Stimulated activated CD4-positive, alpha-beta T cell treated with anti-CD3 and anti-CD28 coated beads, Interleukin-4, amount 100 ng/mL, for 4 hours (primary cell): ENCODE measurements around the gene AMELX.
A peak's percentile ranks its signal among the peaks of the same experiment; 100 is the strongest.

Source experiments
- DNase-seq, 2 experiments: peaks; one replicate each; pipeline ENCODE4 v3.0.0-alpha.2; 2020

AMELX gene

DNA sequence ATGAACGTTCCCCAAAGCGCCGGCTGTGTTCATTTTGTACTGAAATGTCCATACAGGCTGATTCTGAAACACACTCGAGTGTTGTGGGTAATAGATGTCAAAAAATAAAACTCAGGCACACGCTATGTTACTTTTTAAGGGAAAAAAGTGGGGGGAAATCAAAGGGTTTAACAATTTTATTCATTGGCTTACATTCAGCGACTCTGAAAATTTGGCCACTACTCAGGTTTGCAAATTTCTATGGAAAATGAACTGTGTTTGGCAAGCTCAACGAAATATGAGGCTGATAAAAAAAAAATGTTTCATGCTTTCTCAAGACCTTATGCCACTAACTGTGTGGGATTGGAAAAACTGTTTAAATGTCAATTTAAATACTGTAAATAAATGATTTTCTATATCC is 18.5 kb downstream of the AMELX start:
- DNase-seq, result no peak

DNA sequence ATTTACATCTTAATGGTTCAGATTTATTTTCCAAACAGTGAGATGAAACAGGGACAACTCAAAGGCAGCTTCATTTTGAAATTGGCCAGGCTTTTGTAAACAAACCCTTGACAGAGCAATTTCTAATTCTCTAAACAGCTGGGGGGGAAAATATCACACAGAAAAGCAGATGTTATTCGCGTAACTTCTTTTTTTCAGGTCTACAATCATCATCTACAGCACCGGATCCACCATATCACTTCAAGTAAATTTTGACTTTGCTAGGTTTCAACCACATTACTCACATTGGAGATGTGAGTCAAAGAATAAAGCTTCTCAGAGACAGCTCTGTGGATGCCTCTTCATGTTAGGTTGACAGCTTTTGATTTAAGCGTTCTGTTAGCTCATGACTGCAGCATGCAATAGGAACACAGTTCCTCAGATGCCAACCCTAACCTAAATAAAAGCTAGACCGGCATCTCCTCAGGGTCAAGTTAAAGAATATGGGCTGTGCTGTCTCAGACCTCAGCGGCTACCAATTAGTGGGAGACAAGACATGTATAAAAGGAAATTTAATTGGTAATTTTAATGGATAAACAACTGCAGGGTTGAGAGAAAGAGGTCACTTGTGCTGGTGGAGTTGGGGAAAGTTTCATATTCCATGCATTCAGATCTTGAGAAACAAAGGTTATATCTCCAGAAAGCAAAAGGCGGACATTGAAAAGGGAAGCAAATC is 26.8 kb downstream of the AMELX start:
- no peak for DNase-seq

DNA sequence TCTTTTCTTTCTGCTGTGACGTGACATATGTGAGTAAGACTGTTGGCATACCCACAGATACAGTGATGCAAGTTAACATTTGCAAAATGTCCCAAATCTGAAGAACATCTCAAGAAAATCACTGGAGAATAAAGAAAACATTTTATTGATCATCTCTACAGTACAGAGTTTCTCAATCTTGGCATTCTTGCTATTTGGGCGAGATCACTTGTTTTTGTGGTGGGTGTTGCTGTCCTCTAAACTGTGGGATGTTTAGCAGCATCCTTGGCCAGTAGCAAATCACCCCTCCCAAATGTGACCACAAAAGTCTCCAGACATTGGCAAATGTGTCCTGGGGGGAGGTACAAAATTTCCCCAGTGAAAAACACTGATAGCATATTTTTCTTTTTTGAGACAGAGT is 28.8 kb downstream of the AMELX start:
- no peak for DNase-seq

DNA sequence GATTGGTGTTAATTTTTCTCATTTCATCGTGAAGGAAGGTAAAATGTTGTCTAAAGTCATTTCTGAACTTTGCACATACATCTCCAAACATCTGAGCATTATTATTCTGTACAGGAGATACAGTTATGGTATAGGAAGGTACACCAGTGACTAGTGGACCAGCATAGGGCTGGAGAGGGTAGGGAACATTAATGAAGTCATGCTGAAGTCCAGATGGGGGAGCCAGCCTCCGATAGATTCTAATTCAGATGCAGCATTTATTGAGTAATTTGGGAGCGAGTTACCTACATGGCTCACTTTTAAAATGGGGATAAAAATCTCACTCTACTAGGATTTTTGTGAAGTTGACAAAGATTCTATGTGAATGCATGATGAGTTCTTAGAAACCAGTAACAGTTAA is 34.9 kb downstream of the AMELX start:
- no peak for DNase-seq

DNA sequence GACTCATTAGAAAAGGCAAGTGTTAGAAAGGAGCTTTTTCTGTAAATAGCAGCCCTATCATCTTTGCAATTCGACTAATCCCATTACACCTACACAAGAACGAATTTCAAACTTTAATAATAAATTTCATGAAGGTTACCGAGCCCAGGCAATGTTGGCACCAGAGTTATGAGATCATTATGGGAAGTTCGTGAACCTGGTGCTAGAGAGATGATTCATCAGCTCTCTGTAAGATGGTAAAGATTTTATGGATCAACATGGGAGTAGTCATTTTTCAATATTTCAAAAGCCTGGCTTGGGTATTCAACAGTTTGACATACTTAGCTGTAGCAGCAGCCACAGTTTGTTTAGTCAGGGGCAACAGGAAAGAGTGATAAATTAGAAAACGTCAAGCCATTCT is 35.8 kb downstream of the AMELX start:
- no peak for DNase-seq

DNA sequence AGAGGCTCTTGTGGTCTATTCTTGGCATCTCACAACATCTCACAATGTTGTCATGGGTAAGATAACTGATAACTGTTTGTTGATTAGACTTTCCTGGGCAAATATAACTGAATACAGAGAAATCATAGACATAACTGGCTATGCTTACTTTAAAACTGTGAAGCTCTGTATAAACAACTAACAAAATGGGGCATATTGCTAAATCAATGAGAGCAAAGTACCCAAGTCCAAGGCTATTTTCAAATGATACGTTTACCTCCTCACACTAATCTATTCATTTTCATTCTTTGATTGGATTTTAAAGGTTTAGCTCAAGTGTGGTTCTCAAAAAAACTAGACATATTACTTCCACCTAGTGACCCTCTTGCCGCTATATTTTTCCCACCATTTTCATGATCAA is 38.6 kb downstream of the AMELX start:
- no peak for DNase-seq

DNA sequence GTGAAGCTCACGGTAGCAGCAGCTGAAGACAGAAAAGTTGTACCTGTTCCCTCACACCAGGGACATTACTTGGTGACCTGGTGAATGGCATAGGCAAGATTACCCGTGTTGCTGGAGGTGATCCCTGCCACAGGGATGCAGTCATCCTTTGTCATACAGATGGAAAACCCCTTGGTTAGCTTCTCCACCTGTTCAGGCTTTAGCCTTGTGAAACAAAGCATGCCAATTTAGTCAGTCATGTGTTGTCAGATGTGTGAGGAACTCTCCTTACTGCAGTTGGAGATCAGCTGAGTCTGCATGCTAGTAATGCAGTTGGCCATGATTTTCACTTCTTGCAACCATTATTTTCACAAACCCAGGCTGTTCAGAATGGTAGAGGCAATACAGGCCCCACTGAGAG is 41.0 kb downstream of the AMELX start:
- no peak for DNase-seq

DNA sequence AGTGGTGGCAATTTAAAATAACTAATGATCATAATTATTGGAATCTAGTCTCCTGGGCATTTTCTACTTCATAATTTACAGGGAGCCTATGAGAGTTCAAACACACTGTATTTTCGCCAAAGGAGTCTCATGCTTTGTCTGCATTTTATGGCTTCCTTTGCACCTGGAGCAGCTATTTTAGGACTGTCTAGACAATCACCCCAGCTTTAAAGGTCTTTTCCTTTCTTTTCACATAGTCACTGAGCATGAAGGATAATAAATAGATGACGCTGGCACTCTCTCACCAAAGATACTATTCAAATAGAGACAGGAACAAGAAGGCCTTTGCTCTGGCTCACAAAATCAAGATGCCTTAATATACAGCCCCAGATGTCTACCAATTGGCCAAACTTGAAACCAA is 43.0 kb downstream of the AMELX start:
- no peak for DNase-seq

DNA sequence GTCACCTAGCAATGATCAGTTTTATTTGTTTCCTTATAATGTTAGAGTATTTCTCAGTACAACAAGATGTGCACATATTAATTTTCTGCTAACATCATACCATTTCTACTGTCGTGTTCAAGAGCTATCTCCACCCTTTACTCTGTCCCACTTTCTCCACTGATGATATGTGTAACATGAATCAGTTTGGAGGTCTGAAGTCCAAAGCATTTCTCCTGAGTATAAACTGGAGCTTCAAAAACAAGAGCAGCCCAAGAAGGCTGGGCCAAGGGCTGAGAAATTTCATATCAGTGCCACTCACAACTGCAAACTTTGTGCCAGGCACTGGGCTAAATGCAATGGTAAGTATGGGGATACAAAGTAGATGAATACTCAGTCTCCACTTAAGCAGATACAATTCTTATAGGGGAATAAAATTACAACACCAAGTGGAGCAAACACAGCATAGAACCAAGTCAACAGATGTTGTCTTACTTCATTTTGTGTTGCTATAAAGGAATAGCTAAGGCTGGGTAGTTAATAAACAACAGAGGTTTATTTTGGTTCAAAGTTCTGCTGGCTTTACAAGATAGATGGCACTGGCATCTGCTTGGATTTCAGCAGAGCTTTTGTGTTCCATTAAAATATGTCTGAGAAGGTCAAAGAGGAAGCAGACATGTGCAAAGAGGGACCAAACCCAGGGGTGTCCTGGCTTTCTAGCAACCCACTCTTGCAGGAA is 44.2 kb downstream of the AMELX start:
- no peak for DNase-seq

DNA sequence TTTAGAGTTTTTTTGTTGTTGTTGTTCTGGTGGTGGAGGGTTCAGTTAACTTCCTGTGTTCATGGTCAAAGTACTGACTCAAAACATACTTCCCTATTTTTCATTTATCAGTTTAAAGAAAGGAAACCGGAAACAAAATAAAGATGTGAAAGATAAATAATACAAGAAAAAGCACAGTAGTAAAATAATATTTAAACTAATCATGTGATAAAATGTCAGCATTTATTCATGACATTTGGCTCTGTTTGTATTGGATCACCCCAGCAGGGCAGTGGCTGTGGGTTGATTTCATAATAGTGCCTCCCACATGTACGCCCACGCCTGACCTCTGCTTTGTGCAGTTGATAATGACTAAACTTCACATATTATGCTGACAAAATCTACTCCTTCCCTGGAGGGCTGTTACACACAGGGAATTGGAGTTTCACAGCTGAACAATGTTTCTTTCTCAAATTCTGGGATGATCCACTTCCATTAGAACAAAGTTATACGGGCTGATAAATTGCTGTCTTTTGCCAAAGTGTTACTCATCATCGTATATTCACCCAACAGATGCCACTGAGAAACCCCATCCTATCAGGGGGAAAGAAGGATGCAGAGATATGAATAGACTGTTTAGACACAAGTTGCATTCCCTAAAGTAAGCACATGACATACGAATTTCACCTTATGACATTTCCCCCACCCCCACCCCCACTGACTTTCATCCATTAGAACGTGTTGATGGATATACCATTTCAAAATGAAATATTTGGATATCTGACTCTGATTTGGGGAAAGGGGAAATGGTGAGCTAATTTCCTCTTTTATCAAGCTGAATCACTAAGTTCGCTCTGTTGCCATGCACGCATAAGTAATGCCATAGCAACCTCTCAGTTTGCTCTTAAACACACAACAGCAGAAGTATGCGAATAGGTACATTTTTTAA is 48.3 kb downstream of the AMELX start:
- peak in 1 of 2 experiments; percentile 9 for DNase-seq

DNA sequence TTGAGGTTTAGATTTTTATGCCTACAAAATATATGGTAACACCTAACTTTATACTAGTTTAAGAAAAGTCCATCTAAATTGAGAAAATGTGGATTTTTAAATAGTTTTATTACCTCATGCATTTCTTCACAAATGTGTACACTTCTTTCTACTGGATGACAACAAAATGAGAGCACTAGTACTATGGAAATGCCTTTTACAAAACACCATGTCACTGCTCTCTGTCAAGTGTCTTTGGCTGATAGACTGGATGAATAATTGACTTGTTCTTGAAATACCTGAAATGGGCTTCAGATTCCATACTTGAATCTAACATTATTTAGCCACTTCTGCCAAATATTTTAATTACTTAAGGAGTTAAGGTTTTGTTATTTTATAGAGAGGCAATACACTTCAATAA is 49.5 kb downstream of the AMELX start:
- DNase-seq, result no peak

DNA sequence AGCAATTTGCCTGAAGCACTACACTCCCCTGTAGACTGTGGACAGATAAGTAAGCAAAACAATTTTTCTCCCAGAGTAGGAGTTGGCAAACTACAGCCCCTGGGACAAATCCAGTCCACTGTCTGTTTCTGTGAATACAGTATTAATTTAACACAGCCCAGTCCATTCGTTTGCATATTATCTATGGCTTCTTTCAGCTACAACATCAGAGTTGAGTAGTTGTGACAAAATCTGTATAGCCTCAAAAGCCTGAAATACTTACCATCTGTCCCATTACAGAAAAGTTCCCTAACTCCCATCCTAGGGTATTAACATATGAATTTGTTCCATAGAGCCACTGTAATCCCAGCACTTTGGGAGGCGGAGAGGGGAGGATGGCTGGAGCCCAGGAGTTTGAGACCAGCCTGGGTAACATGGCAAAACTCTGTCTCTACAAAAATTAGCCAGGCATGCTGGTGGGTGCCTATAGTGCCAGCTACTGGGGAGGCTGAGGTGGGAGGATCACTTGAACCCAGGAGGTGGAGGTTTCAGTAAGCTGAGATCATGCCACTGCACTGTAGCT is 53.0 kb downstream of the AMELX start:
- DNase-seq, result no peak

DNA sequence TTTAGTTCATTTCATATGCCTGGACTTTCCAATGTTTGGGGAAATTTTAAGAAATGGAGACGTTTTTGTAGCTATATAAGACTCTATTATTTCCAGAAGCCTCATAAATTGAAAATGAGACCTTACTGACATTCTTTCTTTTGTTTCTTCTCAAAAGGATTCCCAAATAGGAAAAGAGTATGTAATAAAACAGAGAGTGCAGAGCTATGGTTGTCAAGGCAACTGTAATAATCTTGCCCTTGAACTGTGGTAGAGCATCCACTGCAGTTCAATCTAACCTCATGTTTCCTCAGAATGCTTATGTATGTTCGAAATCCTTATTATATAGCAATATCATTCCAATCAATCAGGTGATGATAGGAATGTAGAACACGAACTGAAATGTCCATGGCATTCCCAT is 54.1 kb downstream of the AMELX start:
- no peak for DNase-seq

DNA sequence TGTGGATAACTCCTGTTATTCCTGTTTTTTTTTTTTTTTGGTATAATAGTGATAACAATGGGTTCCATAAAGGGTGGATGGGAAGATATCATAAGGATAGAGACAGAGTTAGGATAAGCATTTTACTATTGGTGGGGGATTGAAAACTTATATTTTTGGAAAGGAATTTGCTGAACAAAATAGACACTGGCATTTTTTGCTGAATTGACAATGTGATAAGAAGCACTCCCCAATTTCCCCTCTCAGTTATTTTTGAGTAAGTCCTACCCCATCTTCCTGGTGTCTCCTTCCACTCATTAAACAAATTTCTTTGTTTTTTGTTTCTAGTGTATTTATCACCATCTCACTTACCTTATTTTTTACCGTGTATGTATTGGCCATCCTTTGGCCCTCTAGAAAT is 55.8 kb downstream of the AMELX start:
- no peak for DNase-seq

DNA sequence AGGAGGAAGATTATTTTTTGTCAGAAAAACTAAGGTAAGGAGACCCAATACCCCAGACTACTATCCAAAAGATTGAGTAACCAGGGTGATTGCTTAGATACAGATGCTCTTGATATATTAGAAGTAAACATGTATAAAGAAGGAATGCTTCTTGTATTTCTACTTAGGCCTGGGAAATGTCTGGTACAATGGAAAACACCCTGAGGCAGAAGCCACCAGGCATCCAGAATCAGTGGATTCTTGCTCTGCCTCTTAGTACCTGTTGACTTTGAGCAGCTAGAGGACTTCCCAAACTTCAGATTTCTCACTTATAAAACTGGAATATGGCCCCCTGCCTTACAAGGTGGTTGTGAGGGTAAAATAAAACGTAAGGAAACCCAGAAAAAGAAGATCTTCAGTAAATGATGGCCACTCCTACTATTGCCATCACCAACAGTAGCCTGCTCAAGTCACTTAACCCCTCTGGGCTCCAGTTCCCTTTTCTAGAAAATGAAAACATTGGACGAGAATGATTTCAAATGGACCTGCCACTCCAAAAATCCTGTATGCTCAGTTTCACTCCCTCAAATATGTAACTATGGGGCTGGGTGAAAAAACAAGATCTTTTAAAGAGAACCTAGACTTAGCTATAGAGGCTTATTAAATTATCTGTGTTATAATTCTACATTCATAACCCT is 56.6 kb downstream of the AMELX start:
- no peak for DNase-seq
